ENCODE results near the gene ALOXE3. TPM values are rescaled to one million over a fixed set of nuclear protein-coding genes. Genes with fewer than 3 reads are reported as not detected.

Gene ALOXE3
- polyA plus RNA-seq, 12 donors = 0.08 to 0.37 (median 0.22) TPM; not detected in 9

DNA sequence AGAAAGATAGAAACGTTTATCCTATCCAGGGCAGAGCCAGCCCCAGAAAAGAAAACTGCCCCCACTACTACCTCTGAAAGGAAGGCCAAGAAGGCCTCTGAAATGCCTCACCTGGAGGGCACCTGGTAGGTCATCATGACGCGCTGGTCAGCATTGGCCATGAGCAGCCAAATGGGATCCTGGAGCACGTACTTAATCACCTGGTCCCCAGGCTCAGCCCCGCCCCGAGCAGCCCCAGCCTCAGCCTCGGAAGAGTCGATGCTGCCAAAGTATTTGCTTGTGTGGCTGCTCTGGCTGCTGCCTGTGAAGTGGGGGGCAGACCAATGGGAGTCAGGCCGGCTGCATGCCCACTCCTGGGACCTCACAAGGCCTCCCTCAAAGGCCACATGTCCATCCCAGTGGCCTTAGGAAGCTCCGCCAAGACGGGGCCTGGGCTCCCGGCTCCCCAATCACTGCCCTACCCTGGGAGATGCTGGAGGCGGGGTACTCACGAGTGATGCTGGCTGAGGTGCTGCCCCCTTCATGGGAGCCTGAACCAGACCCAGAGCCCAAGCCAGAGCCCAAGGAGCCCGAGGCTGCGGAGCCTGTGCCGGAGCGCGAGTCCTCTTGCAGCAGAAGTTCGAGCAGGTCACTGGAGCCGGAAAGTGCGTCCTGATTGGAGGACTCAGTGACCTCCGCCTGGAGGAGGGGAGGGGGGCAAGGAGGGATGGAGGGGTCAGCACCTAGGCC, 24.0 kb upstream of the ALOXE3 start:
- DNase-seq = no peak

- no peak for DNase-seq
Observed at GRCh38 chr17:8141741-8142140, 23.4 kb upstream of the ALOXE3 start.

DNA sequence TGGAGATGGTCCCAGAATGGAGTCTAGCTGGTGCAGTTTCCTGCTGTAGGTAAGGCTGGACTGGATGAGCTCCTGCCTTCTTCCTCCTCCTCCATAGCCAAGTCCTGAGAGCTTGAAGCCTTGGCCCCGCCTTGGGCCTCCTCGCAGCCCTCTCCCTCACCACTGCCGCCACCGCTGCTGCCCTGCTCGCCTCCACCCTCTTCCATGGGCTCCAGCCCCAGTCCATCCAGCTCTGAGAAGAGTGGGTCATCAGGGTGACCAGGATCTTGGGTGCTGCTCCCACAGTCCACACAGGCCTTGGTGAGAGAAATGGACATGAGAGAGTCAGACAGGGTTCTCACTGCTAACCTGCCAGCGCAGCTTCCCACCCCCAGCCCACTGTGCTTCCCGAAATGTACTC, 22.7 kb upstream of the ALOXE3 start:
- no peak for DNase-seq

- DNase-seq = no peak
Observed at GRCh38 chr17:8140065-8141029, 22.0 kb upstream of the ALOXE3 start.

DNA sequence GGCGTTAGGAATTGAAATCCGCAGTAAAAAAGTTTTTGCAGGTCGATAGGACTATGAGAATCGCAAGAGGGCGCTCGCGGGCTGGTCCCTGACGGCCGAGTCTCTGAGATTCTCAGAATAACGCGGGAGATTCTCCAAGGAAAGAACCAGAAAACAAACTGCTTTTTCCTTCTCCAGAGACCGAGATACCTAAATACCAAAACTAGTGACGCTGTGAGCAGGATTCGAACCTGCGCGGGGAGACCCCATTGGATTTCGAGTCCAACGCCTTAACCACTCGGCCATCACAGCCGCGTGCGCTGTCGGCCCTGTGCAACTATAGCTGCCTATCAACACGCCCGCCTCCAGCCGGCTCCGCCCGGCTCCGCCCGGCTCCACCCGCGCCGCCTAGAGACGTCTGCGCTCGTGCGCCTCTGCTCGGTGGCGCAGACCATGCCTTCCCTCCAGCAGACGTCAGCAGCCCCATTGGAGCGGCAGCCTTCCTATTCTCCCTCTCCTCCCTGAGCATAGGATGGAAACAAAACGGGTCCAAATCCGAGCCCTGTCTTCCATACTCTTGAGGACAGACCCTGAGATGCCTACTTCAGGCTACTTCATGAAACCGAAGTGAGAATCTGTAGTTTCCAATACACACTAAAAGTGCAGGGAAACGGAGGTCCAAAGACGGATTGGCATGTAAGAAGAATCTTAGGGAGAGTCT, 20.5 kb upstream of the ALOXE3 start:
- DNase-seq = peak; percentile 98

DNA sequence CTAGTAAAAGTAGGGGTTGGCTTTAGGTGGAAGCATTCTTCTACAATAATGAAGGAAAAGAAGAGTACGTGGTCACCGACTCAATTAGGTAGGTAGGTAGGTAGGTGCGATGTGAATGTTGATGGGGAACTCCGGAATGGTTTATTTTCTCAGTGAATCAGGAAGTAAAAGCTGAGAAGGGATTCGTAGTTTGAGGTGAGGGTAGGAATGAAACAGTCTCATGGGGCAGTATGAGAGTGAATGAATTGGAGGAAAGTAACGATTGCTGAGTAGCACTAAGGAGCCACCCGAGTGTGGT, 20.0 kb upstream of the ALOXE3 start:
- no peak for DNase-seq

DNA sequence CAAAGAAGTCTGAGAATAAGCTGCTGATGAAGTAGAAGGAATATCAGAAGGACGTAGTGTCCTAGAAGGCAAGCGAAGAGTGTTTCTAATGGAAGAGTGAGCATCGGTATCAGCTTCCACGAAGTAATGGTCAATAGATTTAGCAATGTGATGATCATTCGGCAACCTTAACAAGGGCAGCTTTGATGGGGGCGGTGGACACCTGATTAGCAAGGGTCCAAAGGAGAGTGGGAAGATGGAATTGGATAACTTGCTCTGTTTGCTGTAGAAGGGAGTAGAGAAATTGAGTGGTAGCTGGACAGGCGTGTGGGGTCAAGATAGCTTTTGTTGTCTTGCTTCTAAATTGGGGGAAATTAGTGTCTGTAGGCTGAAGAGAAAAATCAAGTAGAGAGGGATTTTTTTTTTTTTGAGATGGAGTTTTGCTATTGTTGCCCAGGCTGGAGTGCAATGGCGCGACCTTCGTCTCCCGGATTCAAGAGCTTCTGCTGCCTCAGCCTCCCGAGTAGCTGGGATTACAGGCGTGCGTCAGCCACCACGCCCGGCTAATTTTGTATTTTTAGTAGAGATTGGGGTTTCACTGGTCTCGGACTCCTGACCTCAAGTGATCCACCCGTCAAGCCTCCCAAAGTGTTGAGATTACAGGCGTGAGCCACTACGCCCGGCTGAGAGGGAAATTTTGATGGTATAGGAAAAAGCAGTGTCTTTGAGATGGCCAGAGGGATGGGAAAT, 19.5 kb upstream of the ALOXE3 start:
- DNase-seq = no peak

GRCh38 chr17:8133941-8134340, 15.6 kb upstream of the ALOXE3 start:
- DNase-seq = no peak

GRCh38 chr17:8133399-8133798, 15.1 kb upstream of the ALOXE3 start:
- DNase-seq = no peak

DNA sequence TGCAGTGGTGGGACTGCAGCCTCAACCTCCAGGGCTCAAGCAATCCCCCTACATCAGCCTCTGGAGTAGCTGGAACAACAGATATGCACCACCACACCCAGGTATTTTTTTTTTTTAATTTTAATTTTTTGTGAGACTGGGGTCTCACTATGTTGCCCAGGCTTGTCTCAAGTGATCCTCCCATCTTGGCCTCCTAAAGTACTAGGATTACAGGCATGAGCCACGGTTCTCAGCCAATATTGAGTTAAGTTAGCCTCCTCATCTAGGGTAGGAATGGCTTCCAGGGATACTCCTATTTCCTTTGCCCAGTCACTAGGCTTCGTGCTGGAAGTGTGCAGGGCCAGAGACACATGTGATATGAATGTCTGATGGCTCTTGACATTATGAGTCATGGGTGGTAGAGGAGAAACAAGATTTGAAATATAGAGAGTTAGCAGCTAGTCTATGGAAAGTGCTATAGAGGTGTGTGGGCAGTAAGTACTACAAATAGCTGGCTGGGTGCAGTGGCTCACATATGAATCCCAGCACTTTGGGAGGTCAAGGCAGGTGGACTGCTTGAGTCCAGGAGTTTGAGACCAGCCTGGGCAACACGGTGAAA, 13.6 kb upstream of the ALOXE3 start:
- no peak for DNase-seq

DNA sequence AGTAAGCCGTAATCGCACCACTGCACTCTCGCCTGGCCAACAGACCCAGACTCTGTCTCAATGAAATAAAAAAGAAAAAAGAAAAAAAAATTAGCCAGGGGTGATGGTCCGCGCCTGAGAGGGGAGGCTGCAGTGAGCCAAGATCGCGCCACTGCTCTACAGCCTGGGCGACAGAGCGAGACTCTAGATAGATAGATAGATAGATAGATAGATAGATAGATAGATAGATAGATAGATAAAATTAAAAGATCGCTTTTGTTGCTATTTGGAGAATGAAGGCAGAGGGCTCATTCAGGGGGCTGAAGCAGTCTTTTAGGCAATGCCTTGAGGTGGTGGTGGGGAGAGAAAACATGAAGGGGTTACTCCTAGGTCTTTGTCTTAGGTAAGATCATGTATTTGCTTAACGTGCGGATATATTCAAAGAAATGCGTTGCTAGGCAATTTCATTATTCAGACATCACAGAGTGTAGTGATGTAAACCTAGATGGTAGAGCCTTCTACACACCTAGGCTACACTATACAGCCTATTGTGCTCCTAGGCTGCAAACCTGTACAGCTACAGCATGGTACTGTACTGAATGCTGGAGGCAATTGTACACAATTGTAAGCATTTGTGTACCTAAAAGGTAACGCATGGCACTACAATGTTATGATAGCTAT, 9.9 kb upstream of the ALOXE3 start:
- no peak for DNase-seq

DNA sequence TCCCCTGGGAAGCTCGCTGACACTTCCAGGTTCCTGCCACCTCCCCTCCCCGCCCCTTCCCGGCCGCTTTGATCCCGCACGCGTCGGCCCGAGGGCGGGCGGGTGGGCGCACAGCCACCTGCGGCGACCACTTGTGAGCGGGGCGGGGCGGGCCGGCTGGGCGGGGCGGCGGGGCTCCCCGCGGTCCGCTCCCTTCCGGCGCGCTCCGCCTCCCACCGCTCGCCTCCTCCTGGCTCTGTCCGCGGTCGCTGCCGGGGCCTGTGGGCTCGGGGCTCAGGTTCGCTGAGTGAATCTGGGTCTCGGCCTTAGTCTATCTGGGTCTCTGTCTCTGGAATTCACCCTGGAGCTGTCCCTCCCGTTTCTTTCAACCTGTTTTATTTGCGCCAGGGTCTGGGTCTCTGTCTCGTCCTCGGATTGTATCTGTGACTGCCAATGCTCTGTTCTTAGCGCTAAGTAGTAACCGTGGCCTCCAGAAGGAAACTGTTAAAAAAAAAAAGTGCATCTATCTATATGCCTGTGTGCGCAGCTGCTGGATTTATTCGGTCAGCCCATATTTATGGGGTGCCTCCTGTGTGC, 8.3 kb upstream of the ALOXE3 start:
- DNase-seq = no peak

DNA sequence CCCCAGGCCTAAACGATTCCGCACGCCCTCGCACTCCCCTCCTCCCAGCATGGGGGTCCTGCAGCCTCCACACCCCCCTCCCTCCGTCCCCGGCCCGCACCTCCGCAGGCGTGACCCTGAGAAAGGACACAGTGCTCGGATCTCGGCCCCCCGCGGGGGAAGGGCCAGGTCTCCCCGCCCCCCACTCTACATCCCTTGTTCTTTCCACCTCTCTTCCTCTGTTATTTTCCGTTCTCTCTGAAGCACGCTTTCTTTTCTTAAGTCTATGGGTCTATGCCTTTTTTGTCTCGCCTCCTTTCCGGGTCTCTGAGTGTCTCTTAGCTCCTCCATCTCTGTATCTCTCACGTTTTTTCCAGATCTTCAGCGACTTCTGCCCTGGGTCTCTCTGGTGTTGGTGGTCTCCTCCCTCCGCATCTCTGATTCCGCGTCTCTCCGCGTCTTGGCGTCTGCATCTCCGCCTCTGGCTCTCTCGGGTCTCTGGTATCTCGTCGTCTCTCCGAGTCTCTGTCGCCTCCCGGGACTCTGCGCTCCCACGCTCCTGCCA, 7.7 kb upstream of the ALOXE3 start:
- no peak for DNase-seq

GRCh38 chr17:8125154-8125946, 7.0 kb upstream of the ALOXE3 start:
- peak; percentile 87 for DNase-seq

- no peak for DNase-seq
Observed at GRCh38 chr17:8124350-8125153, 6.2 kb upstream of the ALOXE3 start.

DNA sequence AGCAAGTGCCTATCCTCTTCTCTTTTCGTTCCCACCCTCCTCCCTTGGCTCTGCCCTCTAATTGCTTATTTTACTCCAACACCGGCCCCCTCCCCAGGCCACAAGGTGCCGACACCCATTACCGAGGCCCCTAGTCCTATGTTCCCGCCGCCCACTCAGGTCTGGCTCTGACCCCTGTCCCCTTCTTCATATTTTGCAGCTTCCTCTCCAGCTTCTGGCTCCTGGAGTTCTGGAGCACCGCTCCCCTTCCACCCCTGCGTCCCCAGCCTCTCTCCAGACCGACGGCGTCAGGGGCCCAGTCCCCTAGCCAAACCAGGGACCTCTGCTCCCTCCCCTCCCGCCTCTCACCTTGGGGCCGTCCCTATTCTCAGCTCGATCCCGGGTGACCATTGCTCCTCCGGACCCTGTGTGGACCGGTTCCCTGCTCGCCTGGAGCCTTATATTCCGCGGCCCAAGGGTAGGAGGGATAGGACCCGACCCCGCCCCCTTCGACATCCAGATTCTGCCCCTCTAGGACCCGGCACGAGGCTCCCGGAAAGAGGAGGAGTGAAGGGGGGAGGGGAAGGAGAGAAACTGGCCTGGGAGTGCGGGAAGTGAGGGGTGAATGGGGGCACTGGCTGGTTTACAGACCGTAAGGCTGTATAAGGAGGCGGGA, 5.5 kb upstream of the ALOXE3 start, which contains the start of gene HES7:
HES7 (minus strand) TSS at position 412 of the 655 bp plus-strand sequence; CDS start at position 390, 22 bp downstream.
- no peak for DNase-seq

GRCh38 chr17:8122924-8123694, 4.8 kb upstream of the ALOXE3 start:
- DNase-seq = no peak
